Right kidney (tissue), 1 donor: ENCODE results near the gene ZNF33A.
"Not testable (repeated sequence)": the region's sequence is repeated elsewhere in the genome, so short reads cannot be mapped to it uniquely, and the experiment has no call there.

ENCODE experiments used
- DNase-seq: peaks from one replicate; pipeline ENCODE4 v3.0.0-alpha.2; 2016

The ZNF33A gene

GRCh38 chr10:38038932-38039245, 28.4 kb downstream of the ZNF33A start:
- no peak for DNase-seq

DNA sequence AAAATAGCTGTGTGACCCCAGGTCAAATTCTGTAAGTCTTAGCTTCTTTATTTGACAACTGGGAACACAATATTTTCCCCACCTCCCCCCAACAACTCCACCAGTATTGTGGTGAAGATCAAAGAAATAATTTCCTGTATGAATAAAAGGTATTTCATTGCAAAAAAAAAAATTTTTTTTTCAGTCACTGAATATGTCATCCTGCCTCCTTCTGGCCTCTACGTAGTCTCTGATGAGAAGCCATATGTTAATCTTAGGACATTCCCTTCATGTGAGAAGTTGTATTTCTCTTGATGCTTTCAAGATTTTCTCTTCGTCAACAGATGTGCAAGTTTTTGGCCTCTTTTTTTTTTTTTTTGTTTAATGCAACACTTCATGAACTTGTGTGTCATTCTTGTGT, 33.0 kb downstream of the ZNF33A start:
- no peak for DNase-seq

DNA sequence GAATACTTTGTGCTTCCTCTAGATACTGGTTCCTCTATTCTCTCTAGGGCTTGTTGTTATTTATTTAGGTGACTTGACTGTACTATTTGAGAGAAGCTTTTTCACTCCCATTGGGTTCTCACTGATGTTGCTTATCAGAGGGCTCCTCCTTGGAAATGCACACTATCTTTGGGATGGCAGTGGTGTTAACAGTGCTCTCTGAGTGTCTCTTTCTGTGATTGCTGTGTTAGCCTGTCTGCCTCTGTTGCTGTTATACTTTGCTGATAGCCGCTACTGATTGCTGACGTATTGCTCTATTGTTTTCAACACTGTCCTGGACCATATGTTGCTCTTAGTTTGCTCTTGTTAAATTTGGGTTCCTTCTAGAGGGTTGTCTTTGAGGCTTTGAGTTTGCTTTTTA, 34.7 kb downstream of the ZNF33A start:
- no peak for DNase-seq

GRCh38 chr10:38047666-38048065, 37.2 kb downstream of the ZNF33A start:
- DNase-seq, result no peak

- no peak for DNase-seq
Measured at GRCh38 chr10:38050212-38050611, 39.7 kb downstream of the ZNF33A start.

- no peak for DNase-seq
Measured at GRCh38 chr10:38054361-38054797, 43.9 kb downstream of the ZNF33A start.

GRCh38 chr10:38055274-38055894, 44.9 kb downstream of the ZNF33A start:
- DNase-seq, result not testable (repeated sequence)

- not testable (repeated sequence) for DNase-seq
Measured at GRCh38 chr10:38069663-38070062, 59.2 kb downstream of the ZNF33A start.

GRCh38 chr10:38070501-38070900, 60.0 kb downstream of the ZNF33A start:
- no peak for DNase-seq

- no peak for DNase-seq
Measured at GRCh38 chr10:38072552-38072951, 62.1 kb downstream of the ZNF33A start.

- DNase-seq, result no peak
Measured at GRCh38 chr10:38076687-38077086, 66.2 kb downstream of the ZNF33A start.

DNA sequence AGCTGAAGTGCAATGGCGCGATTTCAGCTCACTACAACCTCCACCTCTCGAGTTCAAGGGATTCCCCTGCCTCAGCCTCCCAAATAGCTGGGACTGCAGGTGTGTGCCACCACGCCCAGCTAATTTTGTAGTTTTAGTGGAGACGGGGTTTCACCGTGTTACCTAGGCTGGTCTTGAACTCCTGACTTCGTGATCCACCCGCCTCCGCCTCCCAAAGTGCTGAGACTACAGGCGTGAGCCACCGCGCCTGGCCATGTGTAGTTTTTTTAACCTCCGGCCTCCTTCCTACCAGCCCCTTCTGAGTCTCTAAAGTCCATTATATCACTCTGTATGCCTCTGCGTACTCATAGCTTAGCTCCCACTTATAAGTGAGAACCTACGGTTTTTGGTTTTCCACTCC, 82.8 kb downstream of the ZNF33A start:
- not testable (repeated sequence) for DNase-seq

- DNase-seq, result no peak
Measured at GRCh38 chr10:38093816-38094157, 83.3 kb downstream of the ZNF33A start.

DNA sequence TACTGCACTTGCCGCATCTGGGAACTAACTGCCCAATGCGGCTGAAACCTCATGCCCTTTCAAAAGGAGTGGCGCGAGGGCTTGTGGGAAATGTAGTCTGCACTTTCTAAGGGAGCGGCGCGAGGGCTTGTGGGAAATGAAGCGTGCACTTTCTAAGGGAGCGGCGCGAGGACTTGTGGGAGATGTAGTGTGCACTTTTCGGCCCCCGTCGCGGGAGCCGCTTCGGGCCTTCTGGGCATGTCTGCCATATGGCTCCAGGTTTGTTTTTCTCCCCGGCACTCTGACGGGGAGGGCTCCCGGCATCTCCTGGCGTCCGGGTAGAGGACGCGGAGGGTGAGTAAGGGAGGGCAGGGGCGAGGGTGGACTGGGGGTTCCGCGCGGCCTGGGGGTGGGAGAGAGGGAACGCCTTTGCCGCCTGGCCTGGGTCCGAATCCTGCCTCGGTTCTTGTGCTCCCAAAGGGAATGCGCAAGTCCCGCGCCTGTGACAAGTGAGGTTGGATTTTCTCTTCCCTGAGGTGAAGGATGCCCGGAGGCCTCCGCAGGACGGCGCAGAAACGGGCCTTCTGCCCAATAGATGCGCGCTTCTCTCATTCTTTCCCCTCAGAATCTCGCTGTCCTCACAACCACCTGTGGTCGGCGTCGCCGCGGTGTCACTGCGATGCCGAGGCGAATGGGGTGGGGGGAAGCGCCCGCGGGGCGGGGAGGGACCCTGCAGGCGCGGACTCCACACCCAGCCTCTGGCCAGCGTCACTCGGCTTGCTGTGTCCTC, 83.9 kb downstream of the ZNF33A start, which contains the start of gene ZNF37A:
ZNF37A (plus strand) TSS at position 180 of the 769 bp plus-strand sequence. CDS start 2,281 bp downstream, outside the sequence.
- DNase-seq, result peak; percentile 79

GRCh38 chr10:38094927-38095574, 84.6 kb downstream of the ZNF33A start:
- DNase-seq, result no peak

DNA sequence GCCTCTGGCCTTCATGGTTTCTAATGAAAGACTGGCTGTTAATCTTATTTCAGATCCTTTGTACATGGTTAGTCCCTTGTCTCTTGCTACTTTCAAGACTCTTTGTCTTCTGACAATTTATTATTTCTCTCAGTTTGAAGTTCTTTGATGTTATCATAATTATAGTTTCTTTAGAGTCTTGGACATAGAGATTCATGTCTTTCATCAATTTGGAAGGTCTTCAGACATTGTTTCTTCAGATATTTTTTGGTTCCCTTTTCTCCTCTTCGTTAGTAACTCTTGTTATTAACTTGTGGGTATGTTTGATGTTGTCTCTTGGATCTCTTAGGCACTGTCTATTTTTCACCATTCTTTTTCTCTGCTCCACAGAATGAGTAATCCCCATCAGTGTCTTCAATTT, 92.4 kb downstream of the ZNF33A start:
- no peak for DNase-seq

DNA sequence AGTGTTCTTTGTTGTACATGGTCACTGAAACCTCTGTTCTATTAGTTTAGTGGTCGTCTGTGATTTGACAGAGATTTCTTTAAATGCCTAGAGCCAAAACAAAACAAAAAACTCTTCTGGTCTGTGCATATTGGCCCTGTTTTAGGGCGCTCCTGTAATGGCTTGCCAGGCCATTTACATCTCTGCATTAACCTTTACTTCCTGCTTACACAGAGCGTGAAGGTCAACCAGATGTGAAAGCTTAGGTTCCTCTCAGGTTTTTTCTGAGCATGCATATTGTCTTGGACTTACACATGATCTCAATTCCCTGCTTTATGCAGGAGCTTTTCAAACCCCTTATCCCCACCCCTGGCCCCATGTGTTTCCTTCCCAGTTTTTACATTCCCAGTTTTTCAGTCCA, 93.3 kb downstream of the ZNF33A start:
- no peak for DNase-seq

DNA sequence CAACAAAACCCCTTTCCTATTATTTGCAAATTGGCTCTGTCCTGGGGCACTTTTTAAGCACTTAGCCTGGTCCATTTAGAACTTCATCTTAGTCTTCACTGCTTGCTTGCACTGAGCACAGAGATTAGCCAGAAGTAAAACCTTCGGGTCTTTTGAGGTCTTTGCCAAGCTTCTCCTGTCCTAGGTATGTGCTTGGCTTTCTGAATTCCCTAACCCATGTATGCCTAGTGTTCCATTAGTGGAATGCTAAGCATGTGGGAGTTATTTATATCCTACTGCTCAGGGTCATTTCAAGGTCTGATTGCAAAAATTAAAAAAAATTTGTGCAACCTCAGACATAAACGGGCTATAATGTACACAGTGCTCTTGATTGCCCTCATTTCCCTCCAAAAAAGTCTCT, 101.7 kb downstream of the ZNF33A start:
- DNase-seq, result no peak
